Measurements from ENCODE around the gene ZBTB7B. TPM values are rescaled to one million over a fixed set of nuclear protein-coding genes. Genes with fewer than 3 reads are reported as not detected.

Gene ZBTB7B
- total and polyA plus RNA-seq, 9 of the 15 experiments (the other 6 are each of a cell fraction or from before 2014, with no cell fraction given), result 0.04 to 46.5 (median 15.2) TPM

GRCh38 chr1:155063550-155064110, 61.0 kb downstream of the ZBTB7B start, which contains the start of gene EFNA4 (continued):
- TF ChIP-seq ARID4B (CRISPR knock-in tag; IDR thresholded peaks at IDR 0.05) (no peak; the same call in 1 of the 2 replicates), REST (IDR thresholded peaks at IDR 0.05; ENCODE audit: borderline replicate concordance) (peak; percentile 74), REST (CRISPR knock-in tag; IDR thresholded peaks at IDR 0.05; ENCODE audit: low read depth) (no peak; the same call in 1 of the 2 replicates), NBN (IDR thresholded peaks at IDR 0.05; ENCODE audit: low read depth) (no peak; the same call in 1 of the 2 replicates), ZSCAN32 (CRISPR knock-in tag; IDR thresholded peaks at IDR 0.05) (no peak), MAFK (IDR thresholded peaks at IDR 0.05; ENCODE audit: low read length) (no peak), ARHGAP35 (IDR thresholded peaks at IDR 0.05; ENCODE audit: partially characterized antibody) (no peak), RREB1 (CRISPR knock-in tag; IDR thresholded peaks at IDR 0.05) (no peak)

Data from K562 (cell line).